CD14-positive monocyte (primary cell): ENCODE results near the gene WSB2. TPM values are rescaled to one million over a fixed set of nuclear protein-coding genes. Genes with fewer than 3 reads are reported as not detected.

Experiments used
- DNase-seq, 3 donors: peaks; one replicate each; pipeline ENCODE4 v3.0.0-alpha.2; 2011 to 2022
- H2AFZ ChIP-seq: 2 replicates; pipeline ENCODE4 v1.6.0; 2012; ENCODE audit warnings: mild to moderate bottlenecking, low read depth, low read length, inconsistent platforms; ENCODE audit not compliant: insufficient read depth, poor library complexity, severe bottlenecking
- H3K27ac ChIP-seq, 2 donors: 1 replicate in 1 of 2; 2 replicates in 1 of 2; pipeline ENCODE4 v1.5.1; 2012 to 2013; ENCODE audit warnings: low read length in 2 of 2, control low read depth in 1 of 2, inconsistent platforms in 1 of 2, low read depth in 1 of 2, mild to moderate bottlenecking in 1 of 2
- H3K27me3 ChIP-seq, 2 donors: one replicate each; pipeline versions ENCODE4 v1.6.0 to v1.6.1; 2011 to 2013; ENCODE audit warnings: low read length in 2 of 2; ENCODE audit not compliant: control insufficient read depth in 2 of 2, insufficient read depth in 2 of 2
- H3K36me3 ChIP-seq, 2 donors: replicated peaks in 1 of 2; 1 replicate in 1 of 2; 2 replicates in 1 of 2; pipeline versions ENCODE4 v1.5.1 to v1.6.1; 2012 to 2013; ENCODE audit warnings: low read length in 2 of 2, control low read depth in 1 of 2, inconsistent platforms in 1 of 2, mild to moderate bottlenecking in 1 of 2; ENCODE audit not compliant: insufficient read depth in 2 of 2, control insufficient read depth in 1 of 2
- H3K4me1 ChIP-seq, 2 donors: 1 replicate in 1 of 2; 2 replicates in 1 of 2; pipeline versions ENCODE4 v1.5.1 to v1.6.1; 2012 to 2013; ENCODE audit warnings: low read length in 2 of 2, control low read depth in 1 of 2, inconsistent platforms in 1 of 2, mild to moderate bottlenecking in 1 of 2, moderate library complexity in 1 of 2; ENCODE audit not compliant: insufficient read depth in 2 of 2, control insufficient read depth in 1 of 2
- H3K4me2 ChIP-seq: replicated peaks from 2 replicates; pipeline ENCODE3; 2012; ENCODE audit warnings: low read length, moderate library complexity, mild to moderate bottlenecking; ENCODE audit not compliant: poor library complexity, severe bottlenecking; ENCODE audit errors: extremely low read depth
- H3K4me3 ChIP-seq, 3 experiments: fragments of 200-600 bp in 1 of 3; sonication (generic) in 1 of 3; replicated peaks in 1 of 3; 1 replicate in 2 of 3; 2 replicates in 1 of 3; pipeline ENCODE4 v1.5.1; 2011 to 2013; ENCODE audit warnings: low read length in 3 of 3, mild to moderate bottlenecking in 3 of 3, control low read depth in 2 of 3, low read depth in 2 of 3, inconsistent platforms in 1 of 3, moderate library complexity in 1 of 3
- H3K79me2 ChIP-seq: 2 replicates; pipeline ENCODE4 v1.6.0; 2012; ENCODE audit warnings: mild to moderate bottlenecking, control low read depth, inconsistent platforms, low read length, moderate library complexity; ENCODE audit not compliant: insufficient read depth
- H3K9ac ChIP-seq: 2 replicates; pipeline ENCODE4 v1.6.0; 2017; ENCODE audit warnings: low read length, mild to moderate bottlenecking; ENCODE audit not compliant: insufficient read depth, poor library complexity, severe bottlenecking
- H3K9me3 ChIP-seq, 2 donors: replicated peaks in 1 of 2; 1 replicate in 1 of 2; 2 replicates in 1 of 2; pipeline versions ENCODE4 v1.5.1 to v1.6.1; 2012 to 2013; ENCODE audit warnings: low read length in 2 of 2, control low read depth in 1 of 2; ENCODE audit not compliant: control insufficient read depth in 1 of 2, insufficient read depth in 1 of 2
- H4K20me1 ChIP-seq: 2 replicates; pipeline ENCODE4 v1.6.0; 2012; ENCODE audit warnings: mild to moderate bottlenecking, low read length, control low read depth, moderate library complexity; ENCODE audit not compliant: insufficient read depth
- H3K27ac Mint-ChIP-seq, 7 donors: one replicate each; pipeline ENCODE4 v1.8.0; 2020; ENCODE audit warnings: mild to moderate bottlenecking in 7 of 7, mixed read lengths in 7 of 7, moderate library complexity in 6 of 7, inconsistent platforms in 2 of 7
- H3K27me3 Mint-ChIP-seq, 3 donors: one replicate each; pipeline ENCODE4 v1.8.0; 2021 to 2022; ENCODE audit warnings: low read depth in 3 of 3, mild to moderate bottlenecking in 3 of 3, mixed read lengths in 3 of 3, moderate library complexity in 3 of 3, inconsistent platforms in 1 of 3
- H3K36me3 Mint-ChIP-seq, 2 donors: one replicate each; pipeline ENCODE4 v1.8.0; 2020; ENCODE audit warnings: mixed read lengths in 2 of 2, inconsistent platforms in 1 of 2, mild to moderate bottlenecking in 1 of 2
- H3K4me1 Mint-ChIP-seq: one replicate; pipeline ENCODE4 v1.8.0; 2020; ENCODE audit warnings: mild to moderate bottlenecking, mixed read lengths
- H3K4me3 Mint-ChIP-seq, 2 donors: one replicate each; pipeline ENCODE4 v1.8.0; 2020; ENCODE audit warnings: mild to moderate bottlenecking in 2 of 2, mixed read lengths in 2 of 2, moderate library complexity in 1 of 2
- H3K9me3 Mint-ChIP-seq, 7 donors: one replicate each; pipeline ENCODE4 v1.8.0; 2020 to 2022; ENCODE audit warnings: mixed read lengths in 7 of 7, mild to moderate bottlenecking in 6 of 7, moderate library complexity in 6 of 7, inconsistent platforms in 2 of 7
- WGBS: methylation state at CpG from one replicate; pipeline ENCODE4 v1.1.5; 2013; ENCODE audit warnings: missing lambda C conversion rate; ENCODE audit not compliant: insufficient coverage; 5-methylcytosine and 5-hydroxymethylcytosine counted together
- intact Hi-C, 2 donors: fragments of 100-400 bp; cut with micrococcal nuclease; formaldehyde crosslinking; loops; one replicate each; pipeline versions ENCODE4 v1.15.0 to v1.15.1; 2023
- polyA plus RNA-seq, 3 donors: library from polyadenylated mRNA; depleted of rRNA in 1 of 3; unstranded in 2 of 3; stranded (reverse) in 1 of 3; fragments of 300-500 nt in 2 of 3; fragments of >200 nt in 1 of 3; fragmentation: Illumina TruSeq in 2 of 3; gene quantifications; 1 replicate in 2 of 3; 2 replicates in 1 of 3; pipeline ENCODE4 v1.2.3, GENCODE V29; 2012 to 2021
- small RNA-seq: library from RNA; depleted of rRNA; stranded (forward); fragments of <200 nt; gene quantifications from one replicate; pipeline ENCODE3, GENCODE V24; 2012; ENCODE audit warnings: low read depth; ENCODE audit not compliant: insufficient read length
- TF ChIP-seq, protein P1 (sequence below): fragments of 200-600 bp; IDR thresholded peaks from one replicate; pipeline ENCODE4 v1.8.0; 2022; ENCODE audit warnings: antibody characterized with exemption, mild to moderate bottlenecking

WSB2 gene
- polyA plus RNA-seq, 3 donors, result 25.4 to 36.3 (median 25.8) TPM

GRCh38 chr12:117986705-117987469 is 74.1 kb downstream of the WSB2 start:
- Histone ChIP-seq H3K4me1 (no peaks in the 10 kb centered on the region), H3K36me3 (no peaks in the 10 kb centered on the region), H2AFZ (no peak overlapping the region), H3K4me3 (no peak overlapping the region), H3K27ac (no peak overlapping the region), H3K9me3 (no peaks in the 10 kb centered on the region), H4K20me1 (no peaks in the 10 kb centered on the region), H3K27me3 (no peaks in the 10 kb centered on the region), H3K79me2 (no peaks in the 10 kb centered on the region), H3K9ac (no peak overlapping the region), H3K4me2 (no peak overlapping the region)
- Mint-ChIP-seq H3K9me3 (peaks cover 0 to 8% (median 2%) of the 10 kb centered on the region in 7 donors), H3K4me1 (no peaks in the 10 kb centered on the region), H3K27ac (no peak overlapping the region), H3K36me3 (no peaks in the 10 kb centered on the region), H3K4me3 (no peak overlapping the region), H3K27me3 (peaks cover 4 to 8% (median 7%) of the 10 kb centered on the region in 3 donors)
- no CpG with 5 or more reads among the region's 4 CpGs for WGBS
- no peak for DNase-seq
- TF ChIP-seq, protein P1, sequence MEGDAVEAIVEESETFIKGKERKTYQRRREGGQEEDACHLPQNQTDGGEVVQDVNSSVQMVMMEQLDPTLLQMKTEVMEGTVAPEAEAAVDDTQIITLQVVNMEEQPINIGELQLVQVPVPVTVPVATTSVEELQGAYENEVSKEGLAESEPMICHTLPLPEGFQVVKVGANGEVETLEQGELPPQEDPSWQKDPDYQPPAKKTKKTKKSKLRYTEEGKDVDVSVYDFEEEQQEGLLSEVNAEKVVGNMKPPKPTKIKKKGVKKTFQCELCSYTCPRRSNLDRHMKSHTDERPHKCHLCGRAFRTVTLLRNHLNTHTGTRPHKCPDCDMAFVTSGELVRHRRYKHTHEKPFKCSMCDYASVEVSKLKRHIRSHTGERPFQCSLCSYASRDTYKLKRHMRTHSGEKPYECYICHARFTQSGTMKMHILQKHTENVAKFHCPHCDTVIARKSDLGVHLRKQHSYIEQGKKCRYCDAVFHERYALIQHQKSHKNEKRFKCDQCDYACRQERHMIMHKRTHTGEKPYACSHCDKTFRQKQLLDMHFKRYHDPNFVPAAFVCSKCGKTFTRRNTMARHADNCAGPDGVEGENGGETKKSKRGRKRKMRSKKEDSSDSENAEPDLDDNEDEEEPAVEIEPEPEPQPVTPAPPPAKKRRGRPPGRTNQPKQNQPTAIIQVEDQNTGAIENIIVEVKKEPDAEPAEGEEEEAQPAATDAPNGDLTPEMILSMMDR, result no peak
- intact Hi-C loops, result no loop called here

DNA sequence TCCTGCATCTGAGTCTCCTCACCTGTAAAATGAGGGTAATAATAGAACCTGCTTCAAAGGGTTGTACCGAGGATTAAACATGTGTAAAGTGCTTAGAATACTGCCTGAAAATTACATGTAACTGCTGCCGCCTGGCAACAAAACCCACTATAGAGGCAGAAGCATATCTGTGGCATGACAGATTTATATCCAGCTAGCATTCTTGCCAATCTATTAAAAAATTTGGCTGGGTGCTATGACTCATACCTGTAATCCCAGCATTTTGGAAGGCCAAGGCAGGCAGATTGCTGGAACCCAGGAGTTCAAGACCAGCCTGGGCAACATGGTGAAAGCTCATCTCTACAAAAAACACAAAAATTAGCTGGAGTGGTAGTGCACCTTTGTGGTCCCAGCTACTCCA is 75.8 kb downstream of the WSB2 start:
- TF ChIP-seq, protein P1, result no peak
- no peaks in the 10 kb centered on the region for H3K36me3 ChIP-seq
- no peak for DNase-seq
- Mint-ChIP-seq H3K36me3 (no peaks in the 10 kb centered on the region), H3K27me3 (peaks cover 3 to 9% (median 6%) of the 10 kb centered on the region in 3 donors), H3K4me3 (no peak overlapping the region), H3K4me1 (no peaks in the 10 kb centered on the region), H3K27ac (no peak overlapping the region), H3K9me3 (peaks cover 0 to 8% (median 2%) of the 10 kb centered on the region in 7 donors)
- H3K27ac ChIP-seq, result no peak overlapping the region
- H3K4me2 ChIP-seq, result no peak overlapping the region
- H4K20me1 ChIP-seq, result no peaks in the 10 kb centered on the region
- H3K4me3 ChIP-seq, result no peak overlapping the region
- H3K9ac ChIP-seq, result no peak overlapping the region
- WGBS, result 86% methylated on average over 1 of the region's 2 CpGs
- H3K27me3 ChIP-seq, result no peaks in the 10 kb centered on the region
- intact Hi-C loops, result no loop called here
- H2AFZ ChIP-seq, result no peak overlapping the region
- no peaks in the 10 kb centered on the region for H3K79me2 ChIP-seq
- H3K4me1 ChIP-seq, result no peaks in the 10 kb centered on the region
- no peaks in the 10 kb centered on the region for H3K9me3 ChIP-seq

Small RNA genes within 50 kb of the gene (small RNA-seq; reads per million reads assigned to genes)
- gene AC131159.1, result not detected

Other genes starting within 250 kb of the WSB2 start
- gene KSR2, start 92.2 kb downstream of the WSB2 start, polyA plus RNA-seq, result not detected
- 1 to 10 TPM; 6.6 to 8.0 (median 7.5) TPM for gene RFC5, start 44.5 kb downstream of the WSB2 start, polyA plus RNA-seq
- 1 to 10 TPM; 1.5 to 2.3 (median 1.5) TPM for gene VSIG10, start 42.8 kb upstream of the WSB2 start, polyA plus RNA-seq
- 10 to 100 TPM; 23.0 to 57.9 (median 47.6) TPM for gene PEBP1, start 74.9 kb upstream of the WSB2 start, polyA plus RNA-seq